Neural crest cell (in vitro differentiated cells): ENCODE measurements around the gene RIPPLY1. TPM values are rescaled to one million over a fixed set of nuclear protein-coding genes. Genes with fewer than 3 reads are reported as not detected.

Source experiments
- DNase-seq: peaks from one replicate; pipeline ENCODE4 v3.0.0; 2021; ENCODE audit warnings: low read depth, mixed read lengths, low spot score
- H3K27ac Mint-ChIP-seq: one replicate; pipeline ENCODE4 v1.8.0; 2021; ENCODE audit warnings: mild to moderate bottlenecking, mixed read lengths; ENCODE audit not compliant: unreplicated experiment
- H3K27me3 Mint-ChIP-seq: 2 replicates; pipeline ENCODE4 v1.8.0; 2021; ENCODE audit warnings: low read depth, mild to moderate bottlenecking, mixed read lengths
- H3K36me3 Mint-ChIP-seq: 2 replicates; pipeline ENCODE4 v1.8.0; 2021; ENCODE audit warnings: low read depth, mild to moderate bottlenecking, mixed read lengths
- H3K4me1 Mint-ChIP-seq: 2 replicates; pipeline ENCODE4 v1.8.0; 2021; ENCODE audit warnings: mixed read lengths
- H3K4me3 Mint-ChIP-seq: one replicate; pipeline ENCODE4 v1.8.0; 2021; ENCODE audit warnings: mild to moderate bottlenecking, mixed read lengths
- H3K9me3 Mint-ChIP-seq: 2 replicates; pipeline ENCODE4 v1.8.0; 2021; ENCODE audit warnings: mixed read lengths
- CTCF ChIP-seq: fragments of 200-600 bp; sonication (generic); conservative IDR thresholded peaks from 2 replicates; pipeline ENCODE4 v1.5.0; 2021; ENCODE audit warnings: antibody characterized with exemption, mild to moderate bottlenecking
- total RNA-seq: library from RNA; stranded (reverse); gene quantifications from 2 replicates; pipeline ENCODE4 v1.2.1, GENCODE V29; 2021

Gene RIPPLY1
- total RNA-seq, 1 donor from 2014 or later, result not detected

GRCh38 chrX:106928227-106928626 lies 25.1 kb upstream of the RIPPLY1 start:
- Mint-ChIP-seq H3K36me3 (no peaks in the 10 kb centered on the region), H3K4me1 (peaks cover 12% of the 10 kb centered on the region), H3K9me3 (no peaks in the 10 kb centered on the region), H3K27me3 (no peaks in the 10 kb centered on the region), H3K27ac (no peak overlapping the region), H3K4me3 (no peak overlapping the region)
- TF ChIP-seq CTCF, result no peak
- DNase-seq, result no peak

GRCh38 chrX:106927700-106928099 lies 24.6 kb upstream of the RIPPLY1 start:
- Mint-ChIP-seq H3K36me3 (no peaks in the 10 kb centered on the region), H3K4me1 (peaks cover 7% of the 10 kb centered on the region), H3K27me3 (no peaks in the 10 kb centered on the region), H3K27ac (no peak overlapping the region), H3K9me3 (no peaks in the 10 kb centered on the region), H3K4me3 (no peak overlapping the region)
- TF ChIP-seq CTCF, result no peak
- no peak for DNase-seq

- H3K27ac Mint-ChIP-seq, result no peak overlapping the region
- TF ChIP-seq CTCF, result no peak
- H3K36me3 Mint-ChIP-seq, result no peaks in the 10 kb centered on the region
These were observed 23.9 kb upstream of the RIPPLY1 start for GRCh38 chrX:106927023-106927422.

GRCh38 chrX:106921637-106922036 lies 18.5 kb upstream of the RIPPLY1 start:
- Mint-ChIP-seq H3K27ac (no peak overlapping the region), H3K4me3 (no peak overlapping the region), H3K9me3 (peaks cover 13% of the 10 kb centered on the region), H3K4me1 (peaks cover 8% of the 10 kb centered on the region), H3K27me3 (no peaks in the 10 kb centered on the region), H3K36me3 (no peaks in the 10 kb centered on the region)
- TF ChIP-seq CTCF, result no peak
- no peak for DNase-seq

More at GRCh38 chrX:106927023-106927422, 23.9 kb upstream of the RIPPLY1 start:
- H3K9me3 Mint-ChIP-seq, result no peaks in the 10 kb centered on the region
- no peaks in the 10 kb centered on the region for H3K27me3 Mint-ChIP-seq
- H3K4me1 Mint-ChIP-seq, result peaks cover under 1% of the 10 kb centered on the region
- no peak overlapping the region for H3K4me3 Mint-ChIP-seq
- DNase-seq, result no peak

GRCh38 chrX:106919932-106920452 lies 16.9 kb upstream of the RIPPLY1 start, which contains the start of gene CLDN2:
Gene CLDN2, plus strand, starts transcription at chrX:106920402. Its CDS starts 7,827 bp downstream, at chrX:106928229.
- H3K4me3 Mint-ChIP-seq, result no peak within 1 kb of the TSS
- TF ChIP-seq CTCF, result no peak
- H3K36me3 Mint-ChIP-seq, result no peaks in the 10 kb centered on the region
- DNase-seq, result no peak
- H3K27ac Mint-ChIP-seq, result peak within 1 kb of the TSS; percentile 12
- peaks cover 16% of the 10 kb centered on the region for H3K9me3 Mint-ChIP-seq
- H3K27me3 Mint-ChIP-seq, result no peaks in the 10 kb centered on the region
- H3K4me1 Mint-ChIP-seq, result peaks cover 8% of the 10 kb centered on the region
